ENCODE data around the gene CDH12. TPM values are rescaled to one million over a fixed set of nuclear protein-coding genes. Genes with fewer than 3 reads are reported as not detected.

The CDH12 gene
- not detected in 2 replicates for total RNA-seq

DNA sequence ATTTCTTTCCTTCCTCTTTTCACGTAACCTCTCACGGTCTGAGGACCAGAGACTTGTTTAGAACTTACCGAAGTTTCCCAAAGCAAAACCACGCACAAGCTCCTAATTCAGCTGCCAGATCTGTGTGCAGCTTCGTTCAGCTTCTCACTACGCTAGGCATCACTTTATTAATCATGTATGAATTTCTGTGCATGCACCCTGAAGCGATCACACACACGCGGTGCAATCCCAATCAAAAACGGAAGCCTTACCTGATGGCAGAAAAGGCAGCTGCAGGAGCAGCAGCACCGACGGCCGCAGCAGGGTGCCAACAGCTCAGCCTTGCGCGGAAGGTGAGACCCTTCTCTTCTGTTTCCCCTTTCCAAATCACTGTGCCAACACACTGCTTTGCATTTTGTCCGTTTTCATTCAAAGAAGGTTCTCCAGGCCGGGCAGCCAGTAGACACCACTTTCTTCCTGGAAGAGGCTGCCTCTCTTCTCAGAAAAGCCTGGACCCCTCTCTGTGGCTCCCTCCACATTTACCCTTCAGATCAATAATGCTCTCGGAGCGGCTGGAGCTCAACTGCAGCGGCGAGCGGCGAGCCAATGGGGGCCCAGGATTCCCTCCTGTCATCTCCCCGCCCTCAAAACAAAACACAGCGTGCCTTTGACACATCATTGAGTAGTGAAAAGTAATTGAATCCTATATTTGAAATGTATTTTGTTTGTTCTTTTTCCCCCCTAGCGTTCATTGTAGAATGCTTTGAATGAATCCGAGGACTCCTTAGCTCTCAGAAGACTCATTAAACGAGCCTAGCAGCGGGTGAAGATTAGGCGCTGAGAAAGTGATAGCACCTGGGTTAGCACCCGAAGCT lies at the start of gene CDH12:
CDH12 (minus strand) TSS at position 538 of the 854 bp plus-strand sequence.

